SHP77 treated with DMSO at 0.1 percent for 48 hours (cell line): Measurements from ENCODE around the gene MDP1.
A peak's percentile ranks its signal among the peaks of the same experiment; 100 is the strongest.
"Not testable (repeated sequence)": the region's sequence is repeated elsewhere in the genome, so short reads cannot be mapped to it uniquely, and the experiment has no call there.

Source experiments
- DNase-seq: peaks from one replicate; lab custom pipeline; 2025; lab: John Stamatoyannopoulos, UW

Gene MDP1

GRCh38 chr14:24231263-24232120 is 15.6 kb upstream of the MDP1 start:
- DNase-seq, result no peak

GRCh38 chr14:24228902-24229301 is 13.0 kb upstream of the MDP1 start:
- no peak for DNase-seq

GRCh38 chr14:24226473-24226872 is 10.6 kb upstream of the MDP1 start:
- no peak for DNase-seq

- no peak for DNase-seq
These were observed 8.8 kb upstream of the MDP1 start for GRCh38 chr14:24224618-24225071.

- DNase-seq, result not testable (repeated sequence)
These were observed 7.1 kb upstream of the MDP1 start for GRCh38 chr14:24222987-24223386.

- DNase-seq, result no peak
These were observed 3.7 kb upstream of the MDP1 start for GRCh38 chr14:24219521-24219920.

GRCh38 chr14:24219080-24219479 is 3.2 kb upstream of the MDP1 start:
- DNase-seq, result no peak

- not testable (repeated sequence) for DNase-seq
These were observed 1.0 kb upstream of the MDP1 start for GRCh38 chr14:24216876-24217275.

GRCh38 chr14:24216345-24216699 is 456 bp upstream of the MDP1 start:
- no peak for DNase-seq

GRCh38 chr14:24213866-24214662 is 1.8 kb downstream of the MDP1 start:
- DNase-seq, result no peak

- peak; percentile 97 for DNase-seq
These were observed 2.7 kb downstream of the MDP1 start, which contains the start of gene CHMP4A for GRCh38 chr14:24212924-24213865. TSS of gene CHMP4A (minus strand) at chr14:24213488. CDS start at chr14:24213439, 49 bp downstream.

GRCh38 chr14:24211311-24211710 is 4.6 kb downstream of the MDP1 start:
- DNase-seq, result no peak

- DNase-seq, result no peak
These were observed 8.2 kb downstream of the MDP1 start for GRCh38 chr14:24207625-24208024.

GRCh38 chr14:24207104-24207551 is 8.7 kb downstream of the MDP1 start:
- no peak for DNase-seq

- DNase-seq, result no peak
These were observed 9.4 kb downstream of the MDP1 start for GRCh38 chr14:24206260-24207103.

- no peak for DNase-seq
These were observed 11.4 kb downstream of the MDP1 start for GRCh38 chr14:24204163-24205146.

- not testable (repeated sequence) for DNase-seq
These were observed 12.5 kb downstream of the MDP1 start for GRCh38 chr14:24203249-24203886.

- not testable (repeated sequence) for DNase-seq
These were observed 13.3 kb downstream of the MDP1 start for GRCh38 chr14:24202538-24202937.
